GM19467 (cell line): ENCODE results near the gene SPATA6L.
"Not testable (repeated sequence)": the region's sequence is repeated elsewhere in the genome, so short reads cannot be mapped to it uniquely, and the experiment has no call there.

Experiments
- ATAC-seq: cut with Tn5 transposase; IDR thresholded peaks from one replicate; pipeline ENCODE4 v1.9.1; 2021; ENCODE audit warnings: mild to moderate bottlenecking, moderate library complexity; ENCODE audit not compliant: unreplicated experiment

Gene SPATA6L

DNA sequence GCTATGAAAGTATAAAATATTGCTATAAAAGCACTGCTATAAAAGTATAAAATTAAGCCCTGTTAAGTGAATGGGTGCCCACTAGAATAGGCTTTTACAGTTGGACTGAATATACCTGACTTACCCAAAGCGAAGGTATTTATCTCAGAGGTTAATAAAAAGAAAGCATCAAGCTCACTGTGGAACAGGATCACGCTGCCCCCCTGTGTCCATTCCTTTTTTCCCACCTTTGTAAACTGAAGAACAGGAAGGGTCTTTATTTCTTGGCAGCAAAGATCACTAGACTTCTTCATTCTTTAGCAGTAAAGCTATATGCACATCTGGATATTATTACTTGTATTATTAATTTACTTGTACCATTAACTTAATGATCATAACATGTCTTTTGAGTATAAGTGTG lies 26.3 kb downstream of the SPATA6L start:
- no peak for ATAC-seq

DNA sequence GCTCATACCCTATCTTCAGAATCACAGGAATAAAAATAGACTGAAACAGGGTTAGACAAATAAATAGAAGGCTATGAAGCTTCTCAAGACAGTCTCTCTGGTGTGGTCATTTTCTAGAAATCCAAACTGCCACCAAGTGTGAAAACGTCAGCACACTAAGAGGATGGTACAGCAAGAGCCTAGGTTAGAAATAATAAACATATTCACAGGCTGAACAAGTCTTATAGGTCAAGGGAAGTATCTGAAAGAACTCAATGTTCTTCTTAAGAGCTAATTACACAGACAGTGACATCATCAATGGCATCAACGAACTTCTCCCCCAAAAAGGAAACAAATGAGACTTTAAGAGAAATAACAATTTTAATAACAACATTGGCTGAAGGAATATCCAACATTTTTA lies 26.9 kb downstream of the SPATA6L start:
- no peak for ATAC-seq

DNA sequence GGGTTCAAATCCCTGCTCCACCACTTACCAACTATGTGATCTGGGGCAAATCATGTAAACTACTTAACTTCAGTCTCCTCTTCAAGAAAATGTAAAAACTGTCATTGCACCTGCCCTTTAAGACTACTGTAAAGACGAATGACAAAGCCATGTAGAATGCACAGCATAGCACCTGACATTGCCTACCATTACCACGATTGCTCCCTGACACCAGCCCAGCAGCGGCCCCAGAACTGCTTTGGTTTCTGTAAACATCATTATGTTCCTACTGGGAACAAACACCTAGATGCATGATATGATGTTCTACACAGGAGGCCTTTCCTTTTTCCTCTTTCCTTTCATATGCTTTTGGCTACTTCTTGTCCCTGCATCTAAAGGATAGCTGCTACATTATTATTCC lies 27.3 kb downstream of the SPATA6L start:
- ATAC-seq = no peak

DNA sequence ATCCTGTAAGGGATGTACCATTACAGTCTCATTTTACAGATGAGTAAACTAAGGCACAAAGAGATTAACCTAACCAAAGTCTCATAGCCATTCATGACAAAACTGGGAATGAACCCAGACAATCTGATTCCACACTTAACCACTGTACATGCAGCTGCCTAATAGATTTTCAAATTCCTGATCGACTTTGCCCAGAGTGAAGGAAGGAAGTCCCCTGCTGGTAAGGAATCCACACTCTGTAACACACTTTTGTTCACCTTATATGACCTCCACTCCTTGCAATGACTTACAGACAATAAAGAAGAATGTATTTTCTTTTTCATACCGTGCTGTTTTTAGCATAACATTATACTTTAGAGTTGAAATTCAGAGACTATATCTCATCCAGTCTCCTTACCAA lies 35.4 kb downstream of the SPATA6L start:
- ATAC-seq = no peak

DNA sequence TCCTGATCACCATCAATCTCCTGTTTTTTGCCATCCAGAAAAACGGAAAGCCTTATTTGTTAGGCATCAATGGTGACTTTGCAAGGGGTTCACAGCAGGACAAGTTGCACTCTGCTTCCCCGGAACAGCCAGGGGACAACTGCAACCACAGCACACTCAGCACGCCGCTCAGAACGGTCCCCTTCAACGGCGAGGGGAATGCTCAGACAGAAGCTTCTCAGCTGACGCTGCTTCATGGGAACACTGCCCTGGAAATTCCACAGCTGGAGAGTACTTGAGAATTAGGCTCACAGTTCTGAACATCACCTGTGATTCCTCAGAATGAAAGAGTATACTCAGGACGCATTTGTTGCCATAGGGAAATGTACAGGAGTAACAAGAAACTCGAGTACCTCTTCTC lies 44.3 kb downstream of the SPATA6L start:
- no peak for ATAC-seq

DNA sequence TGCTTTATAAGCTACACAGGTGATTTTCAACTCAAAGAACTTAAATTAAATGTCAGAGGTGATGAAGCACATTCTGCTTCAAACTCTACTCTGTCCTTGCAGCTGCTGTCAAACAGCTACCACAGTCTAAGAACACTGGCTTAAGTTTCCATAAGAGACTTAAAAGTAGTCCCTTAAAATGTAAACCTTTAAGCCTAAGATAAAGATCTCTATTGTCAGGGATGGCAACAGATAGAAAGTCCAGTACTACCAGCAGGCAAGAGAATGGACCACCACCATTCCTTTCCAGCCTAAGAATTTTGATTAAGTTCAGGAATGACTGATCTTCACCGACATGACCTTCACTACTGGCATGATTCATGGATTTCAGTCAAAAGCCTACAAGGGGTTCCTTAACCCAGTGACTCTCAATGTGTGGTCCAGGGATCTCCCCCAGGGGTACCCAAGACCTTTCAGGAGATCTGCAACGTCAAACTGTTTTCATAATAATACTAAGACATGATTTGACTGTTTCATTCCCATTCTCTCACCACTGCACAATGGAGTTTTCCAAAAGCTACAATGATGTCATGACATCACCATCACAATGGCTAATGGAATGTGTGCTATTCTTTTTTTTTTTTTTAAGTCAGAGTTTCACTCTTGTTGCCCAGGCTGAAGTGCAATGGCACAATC lies 45.3 kb downstream of the SPATA6L start:
- no peak for ATAC-seq

DNA sequence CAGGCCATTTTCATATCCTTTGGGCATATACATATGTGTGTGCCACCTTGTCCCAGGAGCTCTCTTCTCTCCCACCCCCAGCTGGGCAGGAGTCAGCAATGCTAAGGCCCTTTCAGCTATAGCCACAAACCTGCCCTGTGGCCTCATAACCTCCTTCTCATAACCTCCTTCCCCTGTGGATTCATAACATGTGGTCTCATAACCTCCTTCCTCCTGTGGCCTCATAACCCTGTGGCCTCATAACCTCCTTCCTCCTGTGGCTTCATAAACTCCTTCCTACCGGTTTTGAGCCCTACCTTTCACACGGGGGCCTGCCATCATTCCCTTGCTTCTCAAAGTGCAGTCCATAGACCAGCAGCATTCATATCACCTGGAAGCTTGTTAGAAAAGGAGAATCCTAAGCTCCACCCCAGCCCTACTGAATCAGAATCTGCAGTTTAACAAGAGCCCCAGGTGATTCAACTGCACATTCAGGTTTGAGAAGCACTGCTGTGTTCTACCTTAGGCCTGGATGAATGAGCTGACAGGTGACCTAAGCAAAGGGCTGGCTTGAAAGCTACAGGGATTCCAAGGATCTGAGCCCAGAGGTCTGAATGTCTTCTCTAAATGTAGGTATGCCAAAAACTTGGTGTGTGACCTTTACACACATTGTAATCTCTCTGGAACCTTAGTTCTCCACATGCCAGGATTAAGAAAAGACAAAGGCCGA lies 46.1 kb downstream of the SPATA6L start:
- no peak for ATAC-seq

DNA sequence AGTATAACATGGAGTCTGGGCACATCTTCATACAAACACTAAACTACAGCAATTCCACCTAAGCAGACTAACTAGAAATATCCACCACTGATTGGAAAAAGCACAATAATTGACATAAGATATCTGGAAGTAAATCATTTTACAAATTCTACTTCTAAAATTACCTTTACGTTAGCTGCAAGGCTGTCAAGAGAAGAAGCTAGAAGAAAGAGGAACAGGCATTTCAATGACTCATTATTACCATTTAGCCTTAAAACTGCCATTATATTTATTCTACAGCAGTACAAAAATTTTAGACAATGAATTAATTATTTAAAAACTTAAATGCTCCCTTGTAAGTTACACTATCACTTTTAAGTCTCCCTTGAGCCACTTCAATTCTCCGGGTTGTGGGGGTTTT lies 47.6 kb downstream of the SPATA6L start:
- no peak for ATAC-seq

DNA sequence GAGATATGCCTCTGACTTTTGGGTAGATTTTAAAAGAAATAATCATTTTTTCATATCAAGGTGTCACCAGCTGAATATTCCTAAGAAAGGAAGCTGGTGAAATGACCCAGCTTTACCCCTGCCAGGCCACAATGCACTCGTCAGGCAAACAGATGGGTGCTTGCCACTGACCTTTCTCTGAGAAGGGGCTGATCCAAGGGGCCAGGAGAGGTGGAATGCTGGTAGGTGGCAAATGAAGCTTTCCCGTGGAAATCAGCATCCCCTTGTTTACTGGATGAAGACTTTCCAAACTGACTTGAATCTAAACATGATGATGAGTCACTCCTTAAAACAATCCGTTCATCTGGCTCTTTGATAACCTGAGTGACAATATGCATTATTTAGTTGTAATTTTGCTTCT lies 48.5 kb downstream of the SPATA6L start:
- ATAC-seq = no peak

DNA sequence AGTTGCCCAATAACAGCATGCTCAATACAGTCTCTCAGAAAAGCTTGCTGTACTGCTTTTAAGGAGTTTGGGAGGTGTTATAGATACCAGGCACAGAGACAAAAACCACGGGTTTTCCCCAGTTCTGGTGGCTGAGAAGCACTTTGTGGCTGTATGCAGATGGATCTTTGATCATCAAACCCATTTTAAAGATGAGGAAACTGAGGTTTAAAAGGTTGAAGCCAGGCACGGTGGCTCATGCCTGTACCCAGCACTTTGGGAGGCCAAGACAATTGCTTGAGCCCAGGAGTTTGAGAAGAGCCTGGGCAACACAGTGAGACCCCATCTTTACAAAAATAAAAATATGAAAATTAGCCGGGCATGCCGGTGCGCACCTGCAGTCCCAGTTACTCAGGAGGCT lies 50.5 kb downstream of the SPATA6L start:
- no peak for ATAC-seq

DNA sequence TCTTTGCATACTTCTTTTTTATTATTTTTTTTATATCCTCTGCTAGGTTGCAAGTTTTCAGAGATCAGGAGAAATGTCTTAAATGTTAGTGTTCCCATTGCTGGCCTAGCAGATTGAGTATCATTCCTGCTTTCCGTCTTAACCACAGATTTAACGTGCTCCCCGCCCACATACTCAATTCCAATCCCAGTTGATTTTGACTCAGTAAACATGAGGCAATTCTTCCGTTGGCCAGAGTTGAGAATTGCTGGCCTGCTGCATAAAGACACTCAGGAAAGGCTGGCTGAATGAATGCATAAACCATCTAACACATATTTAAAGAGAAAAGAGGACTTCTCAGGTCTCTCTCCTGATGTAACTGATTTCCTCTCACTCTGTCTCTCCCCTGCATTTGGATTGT lies 51.0 kb downstream of the SPATA6L start:
- ATAC-seq = no peak

DNA sequence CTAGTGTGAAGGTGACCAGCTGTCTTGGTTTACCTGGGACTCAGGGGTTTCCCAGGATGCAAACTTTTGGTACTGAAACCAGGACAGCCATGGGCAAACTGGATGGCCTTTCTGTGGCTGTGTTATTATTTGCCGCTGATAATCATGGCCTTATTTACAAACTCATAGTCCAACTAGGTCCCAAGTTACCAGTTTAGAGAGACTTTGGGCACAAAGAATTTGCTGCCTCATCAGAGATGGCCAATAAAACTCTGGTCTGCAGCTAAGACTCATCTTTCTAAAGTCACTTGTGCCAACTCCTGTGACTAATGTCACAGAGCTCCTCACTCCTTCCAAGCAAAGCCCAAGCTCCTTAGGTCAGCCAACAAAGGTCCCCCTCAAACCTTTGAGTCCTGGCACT lies 51.7 kb downstream of the SPATA6L start:
- no peak for ATAC-seq

DNA sequence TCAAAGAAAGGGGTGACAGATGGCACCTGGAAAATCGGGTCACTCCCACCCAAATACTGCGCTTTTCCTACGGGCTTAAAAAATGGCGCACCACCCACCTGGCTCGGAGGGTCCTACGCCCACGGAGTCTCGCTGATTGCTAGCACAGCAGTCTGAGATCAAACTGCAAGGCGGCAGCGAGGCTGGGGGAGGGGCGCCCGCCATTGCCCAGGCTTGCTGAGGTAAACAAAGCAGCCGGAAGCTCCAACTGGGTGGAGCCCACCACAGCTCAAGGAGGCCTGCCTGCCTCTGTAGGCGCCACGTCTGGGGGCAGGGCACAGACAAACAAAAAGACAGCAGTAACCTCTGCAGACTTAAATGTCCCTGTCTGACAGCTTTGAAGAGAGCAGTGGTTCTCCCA lies 60.2 kb downstream of the SPATA6L start:
- not testable (repeated sequence) for ATAC-seq

DNA sequence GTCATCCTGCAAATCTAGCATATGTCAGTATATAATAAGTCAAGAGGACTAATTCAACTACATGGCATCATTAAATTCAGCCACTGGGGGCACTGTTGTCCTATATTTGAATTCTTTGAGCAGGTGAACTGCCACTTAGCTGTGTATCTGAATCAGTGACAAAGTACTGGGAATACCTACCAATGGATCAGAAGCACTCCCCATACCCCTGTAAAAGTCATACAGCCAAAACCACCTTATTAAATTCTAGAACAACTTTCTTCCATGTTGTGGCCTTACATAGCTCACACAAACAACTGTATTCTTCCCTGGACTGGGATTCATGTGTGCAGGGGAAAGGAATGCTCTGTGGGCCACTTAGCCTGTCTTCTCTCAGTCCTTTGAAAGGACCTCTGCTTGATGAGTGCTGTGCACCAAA lies 61.6 kb downstream of the SPATA6L start:
- ATAC-seq = peak; percentile 70

DNA sequence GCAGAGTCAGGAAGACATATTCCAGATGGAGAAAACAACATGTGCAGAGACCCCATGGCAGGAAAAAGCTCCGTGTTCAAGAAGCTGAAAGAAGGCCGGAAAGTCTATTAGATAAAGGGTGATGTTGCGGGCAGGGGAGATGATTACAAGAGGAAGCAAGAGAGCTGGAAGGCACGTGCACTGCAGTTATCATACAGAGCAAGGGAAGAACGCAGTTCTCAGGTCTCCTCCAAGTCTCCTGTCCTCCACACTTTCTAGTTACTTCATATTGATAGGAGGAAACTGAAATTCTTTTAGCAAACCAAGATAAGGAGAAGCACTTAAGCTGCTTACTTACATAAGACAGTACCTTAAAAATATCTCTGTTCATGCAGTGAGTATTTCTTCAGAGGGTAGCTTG lies 62.5 kb downstream of the SPATA6L start:
- no peak for ATAC-seq

DNA sequence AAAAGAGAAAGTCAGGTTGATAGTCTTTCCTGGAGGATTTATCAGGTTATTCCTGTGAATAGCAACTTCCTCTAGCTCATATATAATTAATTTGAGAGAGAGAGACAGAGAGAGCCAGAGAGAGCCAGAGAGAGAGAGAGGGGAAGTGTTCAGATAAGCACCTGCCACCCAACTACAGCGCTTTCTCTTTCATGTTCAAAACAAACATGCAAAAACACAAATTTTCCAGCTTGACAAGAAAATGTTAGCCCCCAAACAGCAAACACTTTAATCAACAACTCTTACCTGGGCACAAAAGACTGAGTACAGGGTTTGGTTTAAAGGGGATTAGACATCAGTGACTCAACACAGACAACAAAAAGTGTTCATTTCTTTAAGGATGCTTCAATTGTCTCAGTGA lies 65.9 kb downstream of the SPATA6L start:
- ATAC-seq = no peak

DNA sequence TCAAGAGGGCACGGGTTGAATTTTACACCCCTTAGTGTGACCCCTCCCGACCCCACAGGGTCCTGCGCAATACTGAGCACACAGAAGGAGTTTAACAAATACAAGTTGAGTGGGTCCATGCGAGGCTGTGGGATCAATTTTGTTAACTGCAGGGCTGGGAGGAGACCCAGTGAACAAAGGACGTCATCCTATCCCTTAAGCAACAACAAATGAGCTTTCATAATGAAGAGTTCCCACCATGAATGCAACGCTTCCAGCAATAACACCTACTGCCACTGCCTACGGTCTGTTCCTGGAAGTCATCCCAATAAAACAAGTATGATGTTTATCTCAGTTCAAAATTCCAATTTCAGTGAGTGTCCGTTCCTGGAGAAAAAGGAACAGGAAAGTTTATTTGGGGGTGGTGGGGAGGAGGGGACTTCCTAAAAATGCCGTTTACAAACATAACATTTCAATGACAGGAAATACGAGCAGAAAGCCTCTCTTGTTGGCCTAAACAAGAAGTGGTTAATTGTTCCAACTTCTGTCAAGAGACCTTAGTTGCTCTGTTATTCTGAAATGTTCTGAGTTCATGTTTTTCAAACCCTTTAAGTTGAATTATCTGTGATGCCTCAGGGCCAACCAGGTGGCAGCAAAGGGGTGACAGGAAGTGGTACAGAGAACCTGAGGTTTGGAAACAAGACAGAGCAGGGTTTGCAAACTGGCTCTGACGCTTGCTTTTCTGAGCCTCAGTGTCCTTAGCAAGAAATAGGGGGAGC lies 69.9 kb downstream of the SPATA6L start:
- no peak for ATAC-seq

DNA sequence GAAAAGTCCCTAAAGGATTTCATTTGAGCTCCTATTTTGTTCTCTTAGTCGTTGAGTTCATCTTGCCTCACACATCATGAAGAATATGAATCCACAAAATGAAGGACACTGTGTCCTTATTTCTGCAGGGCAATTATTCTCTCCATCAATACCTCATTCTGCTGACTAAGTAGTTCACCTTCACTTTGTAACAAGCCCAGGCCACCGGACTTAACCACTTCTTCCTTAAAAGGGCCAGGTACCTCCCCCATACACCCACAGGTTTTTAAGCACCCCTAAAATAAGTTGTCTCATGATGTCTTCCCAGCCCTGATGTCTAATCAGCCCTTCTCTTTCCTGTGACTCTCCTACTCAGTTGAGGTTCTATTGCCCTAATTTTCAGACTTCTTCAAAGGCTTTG lies 71.3 kb downstream of the SPATA6L start:
- ATAC-seq = no peak

DNA sequence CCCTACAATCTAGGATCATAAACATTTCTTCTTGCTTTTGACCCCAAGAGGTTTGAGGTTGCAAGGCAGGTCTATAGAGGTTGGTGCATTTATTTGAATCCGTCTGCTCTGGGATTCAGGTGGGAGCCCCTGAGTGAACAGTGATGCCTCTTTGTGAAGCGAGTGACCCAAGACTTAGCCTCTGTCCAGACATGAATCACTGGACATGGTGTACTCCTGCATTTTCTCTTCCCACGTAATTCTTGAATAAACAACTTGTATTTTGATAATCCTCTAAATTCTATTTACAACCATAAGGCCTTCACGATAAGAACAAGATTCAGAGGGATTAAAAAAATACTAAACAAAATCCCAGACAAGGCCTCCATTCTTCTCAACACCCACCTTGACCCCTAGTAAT lies 71.7 kb downstream of the SPATA6L start:
- ATAC-seq = no peak

DNA sequence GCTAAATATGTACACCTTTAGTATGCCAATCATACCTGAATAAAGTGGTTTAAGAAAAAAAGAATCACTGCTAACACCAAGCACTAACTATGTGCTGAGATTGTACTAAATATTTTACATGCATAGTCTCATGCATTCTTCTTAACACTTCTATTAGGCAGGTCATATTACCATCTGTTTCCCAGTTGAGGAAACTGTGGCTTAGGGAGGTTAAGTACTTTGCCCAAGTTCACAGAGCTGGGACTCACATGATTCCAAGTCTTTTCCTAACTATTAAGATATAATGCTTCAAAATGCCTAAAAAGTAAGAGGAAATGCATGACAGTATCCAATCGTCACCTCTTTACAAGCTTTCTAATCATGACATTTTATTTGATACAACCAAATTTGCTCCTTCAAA lies 73.4 kb downstream of the SPATA6L start:
- ATAC-seq = no peak

DNA sequence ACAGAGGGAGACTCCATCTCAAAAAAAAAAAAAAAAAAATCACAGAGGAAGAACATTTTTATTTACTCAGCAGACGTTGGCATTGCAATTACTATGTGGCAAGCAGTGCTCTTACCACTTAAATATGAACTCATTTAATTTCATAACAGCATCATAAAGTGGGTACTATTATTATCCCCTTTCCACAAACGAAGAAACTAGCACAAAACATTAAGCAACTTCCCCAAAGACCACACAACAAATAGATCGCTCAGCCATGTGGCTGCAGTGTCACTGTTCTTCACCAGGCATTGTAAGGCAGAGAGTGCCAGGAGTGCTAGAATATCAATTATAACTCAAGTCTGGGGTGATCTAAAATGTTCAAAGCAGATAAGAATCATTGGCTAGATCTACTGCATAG lies 74.0 kb downstream of the SPATA6L start:
- ATAC-seq = no peak

DNA sequence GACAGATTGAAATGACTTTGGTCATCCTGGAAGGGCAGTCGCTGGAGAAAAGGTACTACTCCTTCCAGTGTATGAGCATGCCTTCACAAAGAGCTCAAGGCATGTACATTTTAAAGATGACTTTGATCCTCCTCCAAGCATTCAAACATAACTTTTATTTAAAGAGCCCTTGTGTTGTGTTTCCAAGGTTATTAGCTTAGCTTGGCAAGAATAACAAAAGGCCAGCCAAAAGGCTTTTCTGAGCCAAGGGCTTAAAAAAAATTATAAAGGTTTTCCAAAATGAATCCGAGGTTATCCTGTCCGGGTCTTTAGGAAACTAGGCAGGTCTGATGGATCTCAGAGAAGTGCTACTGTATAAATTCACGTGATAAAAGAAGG lies 75.2 kb downstream of the SPATA6L start:
- ATAC-seq = no peak
